K562 (cell line): ENCODE results near the gene TAF12. TPM values are rescaled to one million over a fixed set of nuclear protein-coding genes. Genes with fewer than 3 reads are reported as not detected.

Source experiments
- ATAC-seq: fragments of 200-7000 bp; cut with Tn5 transposase; 3 replicates; pipeline ENCODE4 v1.9.1; 2020; ENCODE audit warnings: moderate library complexity
- BruUV-seq: library from RNA; stranded (reverse); fragments of 400-500 nt; replicated peaks from 2 replicates; lab custom pipeline; 2021; lab: Mats Ljungman, UMichigan
- CTCF ChIA-PET: fragments of 300-600 bp; formaldehyde crosslinking; extraction: SDS; loops from one replicate; lab custom pipeline; 2021; ENCODE audit warnings: low intra/inter-chr PET ratio; lab: Yijun Ruan, JAX
- POLR2A ChIA-PET: fragments of 300-600, 350-650 bp; sonication (Branson Sonifier 250); formaldehyde crosslinking; extraction: SDS; loops from one replicate; lab custom pipeline; 2021; ENCODE audit warnings: antibody characterized with exemption, inconsistent platforms; lab: Yijun Ruan, JAX
- DNase-seq, 4 experiments: peaks; one replicate each; pipeline versions ENCODE4 v3.0.0 to v3.0.0-alpha.2; 2011 to 2018; ENCODE audit warnings: low spot score in 3 of 4, mixed read lengths in 3 of 4; ENCODE audit errors: extremely low read depth in 1 of 4
- FAIRE-seq: peaks from 2 replicates; lab custom pipeline; 2011; peaks lifted over from hg19 to GRCh38; lab: Jason Lieb, UNC
- H2AFZ ChIP-seq: 2 replicates; pipeline ENCODE4 v1.6.0; 2011; ENCODE audit warnings: low read depth, low read length, control low read depth, inconsistent platforms
- H3K27ac ChIP-seq: fragments of 200-600 bp; 3 replicates; pipeline ENCODE4 v1.8.0; 2011; ENCODE audit warnings: low read depth, mild to moderate bottlenecking, control low read depth, inconsistent platforms, low read length, moderate library complexity, mixed read lengths; ENCODE audit errors: extremely low read depth
- H3K27me3 ChIP-seq, 2 experiments: fragments of 300-600 bp in 1 of 2; 2 replicates in 1 of 2; 3 replicates in 1 of 2; pipeline versions ENCODE4 v1.6.0 to v1.8.0; 2011; ENCODE audit warnings: inconsistent platforms in 2 of 2, low read length in 2 of 2, mild to moderate bottlenecking in 1 of 2, mixed read lengths in 1 of 2, moderate library complexity in 1 of 2; ENCODE audit not compliant: control insufficient read depth in 2 of 2, insufficient read depth in 2 of 2
- H3K36me3 ChIP-seq: fragments of 300-600 bp; 3 replicates; pipeline ENCODE4 v1.8.0; 2011; ENCODE audit warnings: mild to moderate bottlenecking, low read length, inconsistent platforms; ENCODE audit not compliant: control insufficient read depth, insufficient read depth
- H3K4me1 ChIP-seq, 2 experiments: fragments of 200-600 bp in 1 of 2; replicated peaks in 1 of 2; 2 replicates in 1 of 2; 3 replicates in 1 of 2; pipeline versions ENCODE4 v1.5.1 to v1.8.0; 2011; ENCODE audit warnings: inconsistent platforms in 2 of 2, low read length in 2 of 2, mild to moderate bottlenecking in 1 of 2, mixed read lengths in 1 of 2, moderate library complexity in 1 of 2; ENCODE audit not compliant: control insufficient read depth in 2 of 2, insufficient read depth in 2 of 2
- H3K4me2 ChIP-seq: 2 replicates; pipeline ENCODE4 v1.6.1; 2011; ENCODE audit warnings: low read length, control low read depth, inconsistent platforms, mixed read lengths; ENCODE audit not compliant: insufficient read depth
- H3K4me3 ChIP-seq: fragments of 200-600 bp; sonication (generic), shearing (Covaris generic); 2 replicates; pipeline ENCODE4 v1.5.1; 2016; ENCODE audit warnings: control low read depth, inconsistent platforms
- H3K79me2 ChIP-seq: fragments of 200-600 bp; 3 replicates; pipeline ENCODE4 v1.8.0; 2011; ENCODE audit warnings: low read length, inconsistent platforms; ENCODE audit not compliant: control insufficient read depth, insufficient read depth
- H3K9ac ChIP-seq, 2 experiments: 2 replicates each; pipeline versions ENCODE4 v1.6.0 to v1.6.1; 2011; ENCODE audit warnings: low read depth in 2 of 2, low read length in 2 of 2, control low read depth in 1 of 2, inconsistent platforms in 1 of 2, mild to moderate bottlenecking in 1 of 2, mixed read lengths in 1 of 2; ENCODE audit not compliant: insufficient read depth in 1 of 2
- H3K9me1 ChIP-seq: one replicate; pipeline ENCODE4 v1.6.0; 2011; ENCODE audit warnings: inconsistent platforms, mild to moderate bottlenecking, low read length, moderate library complexity; ENCODE audit not compliant: control insufficient read depth, insufficient read depth
- H3K9me3 ChIP-seq: replicated peaks from 2 replicates; pipeline ENCODE4 v1.5.1; 2011; ENCODE audit warnings: low read depth, low read length, inconsistent platforms; ENCODE audit not compliant: control insufficient read depth, insufficient read depth
- H4K20me1 ChIP-seq: replicated peaks from 2 replicates; pipeline ENCODE4 v1.6.1; 2011; ENCODE audit warnings: low read length, inconsistent platforms, mixed read lengths; ENCODE audit not compliant: control insufficient read depth, insufficient read depth
- BRD4 ChIP-seq: fragments of 200-600 bp; sonication (generic); IDR thresholded peaks from 2 replicates; pipeline ENCODE4 v1.6.1; 2017; ENCODE audit warnings: inconsistent platforms
- DDX20 ChIP-seq: fragments of 450-650 bp; IDR thresholded peaks from 2 replicates; pipeline ENCODE4 v1.6.1; 2016; ENCODE audit warnings: missing genetic modification characterization, low read depth, mild to moderate bottlenecking, missing compliant biosample characterization, moderate library complexity
- HMGXB4 ChIP-seq: sonication (generic); formaldehyde crosslinking; IDR thresholded peaks from 2 replicates; pipeline ENCODE4 v1.8.1; 2023; ENCODE audit warnings: mild to moderate bottlenecking, missing genetic modification reagents
- IRF2 ChIP-seq: sonication (generic); formaldehyde crosslinking; IDR thresholded peaks from 2 replicates; pipeline ENCODE4 v1.8.1; 2022; ENCODE audit warnings: mild to moderate bottlenecking, missing genetic modification reagents
- KDM1A ChIP-seq, 2 experiments: fragments of 450-650 bp; IDR thresholded peaks; 2 replicates each; pipeline ENCODE4 v1.6.1; 2016; ENCODE audit warnings: mild to moderate bottlenecking in 2 of 2
- ZBTB1 ChIP-seq: sonication (generic); formaldehyde crosslinking; IDR thresholded peaks from 2 replicates; pipeline ENCODE4 v1.8.1; 2023; ENCODE audit warnings: missing genetic modification reagents, low read depth, mild to moderate bottlenecking, borderline replicate concordance
- ZNF324 ChIP-seq: fragments of 250-450 bp; sonication (Bioruptor Pico); IDR thresholded peaks from 2 replicates; pipeline ENCODE4 v1.4.0; 2020; ENCODE audit warnings: mild to moderate bottlenecking
- ZNF444 ChIP-seq: fragments of 250-450 bp; sonication (Bioruptor Pico); IDR thresholded peaks from 2 replicates; pipeline ENCODE4 v1.4.0; 2020; ENCODE audit warnings: mild to moderate bottlenecking, moderate library complexity
- WGBS: fragments of 100-300 bp; shearing (Covaris generic); methylation state at CpG from one replicate; pipeline ENCODE4 v1.1.6; 2016; ENCODE audit warnings: low coverage, mixed read lengths; ENCODE audit not compliant: insufficient coverage; ENCODE audit errors: missing lambda C conversion rate; 5-methylcytosine and 5-hydroxymethylcytosine counted together
- in situ Hi-C: fragments of 300-500 bp; cut with MboI; formaldehyde crosslinking; loops from 4 replicates; pipeline ENCODE4 v1.15.0; 2018; ENCODE audit warnings: inconsistent platforms, mixed read lengths
- intact Hi-C: fragments of 100-400 bp; cut with micrococcal nuclease; formaldehyde crosslinking; loops from 2 replicates; pipeline ENCODE4 v1.14.2; 2022
- polyA plus RNA-seq, 8 experiments: library from polyadenylated mRNA; depleted of rRNA in 4 of 8; stranded (reverse) in 5 of 8; unstranded in 3 of 8; fragments of >200 nt; fragmentation: Nextera tagmentation in 2 of 8; fragmentation: Illumina TruSeq in 1 of 8; extraction: Ambion mirVana in 2 of 8; extraction: Trizol in 1 of 8; gene quantifications; 2 replicates each; pipeline versions ENCODE4 v1.2.1 to v1.2.3, GENCODE V29; 2011 to 2014; ENCODE audit warnings: inconsistent platforms in 1 of 8, missing spikeins in 1 of 8
- total RNA-seq, 7 experiments: library from RNA; depleted of rRNA in 6 of 7; stranded (reverse); fragments of >200 nt in 6 of 7; fragmentation: Illumina TruSeq in 2 of 7; extraction: Trizol in 2 of 7; gene quantifications; 2 replicates each; pipeline versions ENCODE4 v1.2.1 to v1.2.3, GENCODE V29; 2011 to 2021; ENCODE audit warnings: low replicate concordance in 1 of 7
- TF ChIP-seq, protein P1 (sequence below): fragments of 450-650 bp; formaldehyde crosslinking; IDR thresholded peaks from 2 replicates; pipeline ENCODE4 v1.4.0; 2020; ENCODE audit warnings: mild to moderate bottlenecking, mixed read lengths

The TAF12 gene
- total and polyA plus RNA-seq, 9 of the 15 experiments (the other 6 are each of a cell fraction or from before 2014, with no cell fraction given), result 31.6 to 89.0 (median 50.5) TPM

DNA sequence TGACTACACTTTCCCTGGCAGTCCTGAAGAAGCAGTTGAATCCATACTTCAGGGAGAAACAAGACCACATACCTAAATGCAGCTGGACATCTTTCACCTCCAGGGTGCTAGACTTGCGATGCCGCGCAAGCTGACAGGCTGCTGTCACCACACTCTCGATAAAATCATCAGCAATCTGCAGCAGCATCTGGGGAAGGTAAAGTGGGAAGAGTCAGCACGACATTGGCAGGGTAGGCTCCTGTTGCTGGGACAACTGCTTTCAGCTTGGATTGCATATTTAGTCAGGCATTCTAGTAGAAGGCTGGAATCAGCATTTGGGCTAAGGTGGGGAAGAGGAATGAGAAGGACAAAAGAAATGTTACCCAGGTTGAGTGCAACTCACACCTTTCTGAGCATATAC is 29.7 kb downstream of the TAF12 start:
- intact Hi-C loops (no loop called here), in situ Hi-C loops (no loop called here)
- Histone ChIP-seq H3K4me1 (no peaks in the 10 kb centered on the region), H3K9me1 (no peaks in the 10 kb centered on the region), H3K27ac (no peak overlapping the region), H4K20me1 (no peaks in the 10 kb centered on the region), H3K4me3 (no peak overlapping the region), H3K79me2 (no peaks in the 10 kb centered on the region), H3K27me3 (no peaks in the 10 kb centered on the region), H3K9ac (peak overlapping the region in 1 of 2 experiments; percentile 53; a peak in 1 of 4 replicates), H3K4me2 (no peak overlapping the region), H3K9me3 (no peaks in the 10 kb centered on the region), H2AFZ (no peak overlapping the region), H3K36me3 (peaks cover 52% of the 10 kb centered on the region)
- FAIRE-seq (no peak), ATAC-seq (no peak), DNase-seq (no peak)
- peak; percentile 64; the same call in 1 of the 2 replicates for TF ChIP-seq IRF2
- TF ChIP-seq BRD4, result no peak
- TF ChIP-seq ZBTB1 (CRISPR knock-in tag), result no peak
- whole genome bisulfite sequencing, result 60% methylated on average over 5 of the region's 5 CpGs
- CTCF ChIA-PET, result no interaction called here
- POLR2A ChIA-PET, result interaction anchor here (0.5 to 3.6 kb wide), 5 partner anchors 10 to 36 kb away, joined by 3 to 15 read pairs (median 7); partner anchors contain the start of genes RNU11 and TAF12
- BruUV-seq, result TSS peak; percentile 20

- Histone ChIP-seq H3K9ac (no peak overlapping the region), H3K27ac (no peak overlapping the region), H3K4me1 (no peaks in the 10 kb centered on the region), H2AFZ (no peak overlapping the region), H3K9me3 (no peaks in the 10 kb centered on the region), H3K4me3 (no peak overlapping the region), H3K9me1 (no peaks in the 10 kb centered on the region), H3K27me3 (no peaks in the 10 kb centered on the region), H3K79me2 (no peaks in the 10 kb centered on the region), H3K4me2 (no peak overlapping the region), H4K20me1 (no peaks in the 10 kb centered on the region), H3K36me3 (peaks cover 62% of the 10 kb centered on the region; the same call in 2 of the 3 replicates)
- intact Hi-C loops, result no loop called here
- BruUV-seq, result no TSS peak
- POLR2A ChIA-PET, result interaction anchor here (0.6 to 7.3 kb wide), 6 partner anchors 25 to 98 kb away, joined by 3 to 81 read pairs (median 3); partner anchors contain the start of genes RCC1 and RNU11
- FAIRE-seq (no peak), ATAC-seq (no peak), DNase-seq (no peak)
- CTCF ChIA-PET, result interaction anchor here (1.5 kb wide), 1 partner anchor 89 kb away, joined by 7 read pairs; no protein-coding TSS in a partner anchor
- WGBS, result 59% methylated on average over 2 of the region's 2 CpGs
- in situ Hi-C loops, result no loop called here
- TF ChIP-seq HMGXB4 (CRISPR knock-in tag) (no peak), ZNF444 (CRISPR knock-in tag) (no peak), KDM1A (IDR thresholded peaks at IDR 0.05) (no peak), ZNF324 (CRISPR knock-in tag) (no peak), DDX20 (tag) (no peak)
- TF ChIP-seq, protein P1, sequence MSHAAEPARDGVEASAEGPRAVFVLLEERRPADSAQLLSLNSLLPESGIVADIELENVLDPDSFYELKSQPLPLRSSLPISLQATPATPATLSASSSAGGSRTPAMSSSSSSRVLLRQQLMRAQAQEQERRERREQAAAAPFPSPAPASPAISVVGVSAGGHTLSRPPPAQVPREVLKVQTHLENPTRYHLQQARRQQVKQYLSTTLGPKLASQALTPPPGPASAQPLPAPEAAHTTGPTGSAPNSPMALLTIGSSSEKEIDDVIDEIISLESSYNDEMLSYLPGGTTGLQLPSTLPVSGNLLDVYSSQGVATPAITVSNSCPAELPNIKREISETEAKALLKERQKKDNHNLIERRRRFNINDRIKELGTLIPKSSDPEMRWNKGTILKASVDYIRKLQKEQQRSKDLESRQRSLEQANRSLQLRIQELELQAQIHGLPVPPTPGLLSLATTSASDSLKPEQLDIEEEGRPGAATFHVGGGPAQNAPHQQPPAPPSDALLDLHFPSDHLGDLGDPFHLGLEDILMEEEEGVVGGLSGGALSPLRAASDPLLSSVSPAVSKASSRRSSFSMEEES (CRISPR knock-in tag), result no peak
These were observed 36.1 kb downstream of the TAF12 start for GRCh38 chr1:28606771-28607170.
